GM12873 (cell line): ENCODE results near the gene PERM1.

Source experiments
- TF ChIP-seq, protein P1 (sequence below): IDR thresholded peaks from 2 replicates; pipeline ENCODE4 v1.5.1; 2012; ENCODE audit warnings: low read depth, mild to moderate bottlenecking, moderate library complexity, low read length, control low read depth; ENCODE audit not compliant: insufficient read depth; ENCODE audit errors: missing control alignments

The PERM1 gene

DNA sequence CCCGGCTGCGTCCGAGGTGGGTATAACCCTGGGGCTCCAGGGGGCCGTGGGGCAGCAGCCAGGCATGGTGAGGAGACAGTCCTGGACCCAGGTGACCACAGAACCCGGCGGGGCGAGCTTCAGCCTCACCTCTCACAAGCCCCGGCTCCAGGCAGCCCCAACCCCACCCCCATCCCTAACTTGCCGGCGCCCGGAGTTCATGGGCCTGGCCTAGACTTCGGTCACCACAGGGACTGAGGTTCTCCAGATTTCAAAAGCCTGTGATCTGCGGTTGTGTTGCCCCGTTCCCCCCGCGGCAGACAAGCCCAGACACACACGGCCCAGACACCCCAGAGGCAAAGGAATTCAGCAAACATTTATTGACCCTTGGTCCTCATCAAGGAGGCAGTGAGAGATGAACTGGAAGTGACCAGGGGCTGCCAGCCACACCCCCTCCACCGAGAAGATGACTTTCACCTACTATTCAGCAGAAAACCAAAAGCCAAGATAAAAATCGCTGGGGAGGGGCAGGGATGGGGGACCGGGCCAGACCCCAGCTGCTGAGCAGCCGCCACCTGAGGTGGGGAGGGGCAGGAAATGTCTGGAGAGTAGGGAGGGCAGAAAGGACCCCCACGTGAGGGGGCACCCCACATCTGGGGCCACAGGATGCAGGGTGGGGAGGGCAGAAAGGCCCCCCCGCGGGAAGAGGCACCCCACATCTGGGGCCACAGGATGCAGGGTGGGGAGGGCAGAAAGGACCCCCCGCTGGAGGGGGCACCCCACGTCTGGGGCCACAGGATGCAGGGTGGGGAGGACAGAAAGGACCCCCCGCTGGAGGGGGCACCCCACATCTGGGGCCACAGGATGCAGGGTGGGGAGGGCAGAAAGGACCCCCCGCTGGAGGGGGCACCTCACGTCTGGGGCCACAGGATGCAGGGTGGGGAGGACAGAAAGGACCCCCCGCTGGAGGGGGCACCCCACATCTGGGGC lies 14.1 kb upstream of the PERM1 start:
- TF ChIP-seq, protein P1, sequence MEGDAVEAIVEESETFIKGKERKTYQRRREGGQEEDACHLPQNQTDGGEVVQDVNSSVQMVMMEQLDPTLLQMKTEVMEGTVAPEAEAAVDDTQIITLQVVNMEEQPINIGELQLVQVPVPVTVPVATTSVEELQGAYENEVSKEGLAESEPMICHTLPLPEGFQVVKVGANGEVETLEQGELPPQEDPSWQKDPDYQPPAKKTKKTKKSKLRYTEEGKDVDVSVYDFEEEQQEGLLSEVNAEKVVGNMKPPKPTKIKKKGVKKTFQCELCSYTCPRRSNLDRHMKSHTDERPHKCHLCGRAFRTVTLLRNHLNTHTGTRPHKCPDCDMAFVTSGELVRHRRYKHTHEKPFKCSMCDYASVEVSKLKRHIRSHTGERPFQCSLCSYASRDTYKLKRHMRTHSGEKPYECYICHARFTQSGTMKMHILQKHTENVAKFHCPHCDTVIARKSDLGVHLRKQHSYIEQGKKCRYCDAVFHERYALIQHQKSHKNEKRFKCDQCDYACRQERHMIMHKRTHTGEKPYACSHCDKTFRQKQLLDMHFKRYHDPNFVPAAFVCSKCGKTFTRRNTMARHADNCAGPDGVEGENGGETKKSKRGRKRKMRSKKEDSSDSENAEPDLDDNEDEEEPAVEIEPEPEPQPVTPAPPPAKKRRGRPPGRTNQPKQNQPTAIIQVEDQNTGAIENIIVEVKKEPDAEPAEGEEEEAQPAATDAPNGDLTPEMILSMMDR: no peak

DNA sequence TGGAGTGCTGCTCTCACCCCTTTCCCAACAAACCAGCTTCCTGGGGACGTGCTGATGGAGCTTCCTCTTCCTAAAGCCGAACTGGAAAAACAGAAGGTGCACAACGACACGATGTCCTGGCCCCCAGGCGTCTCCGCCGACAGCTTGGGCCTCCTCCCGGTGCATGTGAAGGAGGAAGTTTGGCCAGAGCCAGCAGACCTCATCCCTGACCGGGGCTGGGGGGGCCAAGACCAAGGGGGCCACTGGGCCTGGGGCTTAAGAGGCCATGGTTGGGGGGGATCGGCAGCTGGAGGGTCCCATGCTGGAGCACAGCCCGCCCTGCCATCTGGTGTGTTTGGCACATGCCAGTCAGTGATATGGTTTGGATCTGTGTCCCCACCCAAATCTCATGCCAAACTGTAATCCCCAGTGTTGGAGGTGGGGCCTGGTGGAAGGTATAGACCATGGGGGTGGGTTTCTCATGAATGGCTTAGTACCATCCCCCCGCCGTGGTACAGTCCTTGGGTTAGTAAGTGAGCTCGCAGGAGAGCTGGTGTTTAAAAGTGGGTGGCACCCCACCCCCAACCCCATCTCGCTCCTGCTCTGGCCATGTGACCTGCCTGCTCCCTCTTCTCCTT lies 11.6 kb upstream of the PERM1 start:
- TF ChIP-seq, protein P1: no peak

DNA sequence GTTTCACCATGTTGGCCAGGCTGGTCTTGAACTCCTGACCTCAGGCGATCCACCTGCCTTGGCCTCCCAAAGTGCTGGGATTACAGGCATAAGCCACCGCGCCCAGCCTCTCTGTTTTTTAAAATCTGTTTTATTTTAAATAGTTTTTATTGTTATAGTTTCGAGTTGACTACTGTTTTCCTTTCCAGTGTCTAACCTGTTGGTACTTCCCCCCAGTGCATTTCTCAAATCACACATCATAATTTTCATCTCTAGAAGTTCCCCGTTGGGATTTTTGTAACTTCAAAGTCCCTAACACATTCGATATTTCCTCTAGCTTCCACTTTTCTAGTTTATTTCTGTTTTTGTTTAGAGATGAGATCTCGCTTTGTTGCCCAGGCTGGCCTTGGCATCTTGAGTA lies 10.5 kb upstream of the PERM1 start:
- TF ChIP-seq, protein P1: no peak

DNA sequence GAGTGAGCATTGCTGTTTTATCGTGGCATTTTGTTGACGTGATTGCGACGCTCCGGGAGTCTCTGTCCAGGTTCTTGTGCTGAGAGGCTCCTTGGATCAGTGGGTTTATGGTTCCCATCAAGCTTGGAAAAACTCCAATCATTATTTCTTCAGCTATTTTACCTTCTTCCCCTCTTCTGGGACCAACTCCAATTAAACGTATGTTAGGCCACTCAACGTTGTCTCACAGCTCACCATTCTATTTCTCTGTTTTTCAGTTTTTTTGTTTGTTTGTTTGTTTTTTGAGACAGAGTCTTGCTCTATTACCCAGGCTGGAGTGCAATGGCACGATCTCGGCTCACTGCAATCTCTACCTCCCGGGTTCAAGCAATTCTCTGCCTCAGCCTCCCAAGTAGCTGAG lies 10.0 kb upstream of the PERM1 start:
- TF ChIP-seq, protein P1: no peak

DNA sequence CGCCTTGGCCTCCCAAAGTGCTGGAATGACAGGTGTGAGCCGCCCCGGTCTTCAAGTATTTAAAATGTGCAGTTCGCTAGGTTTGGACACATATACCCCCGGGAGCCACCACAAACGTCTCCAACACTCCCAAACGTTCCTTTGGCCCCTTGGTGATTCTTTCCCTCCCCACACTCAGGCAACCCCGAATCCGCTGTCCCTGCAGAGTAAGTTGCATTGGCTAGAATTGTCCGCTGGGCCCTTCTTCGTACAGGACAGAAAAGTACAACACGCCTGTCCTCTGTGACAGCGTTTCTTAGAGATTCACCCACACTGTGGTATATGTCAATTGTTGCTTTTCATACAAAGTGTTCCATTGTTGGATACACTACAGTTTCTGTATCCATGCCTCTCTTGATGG lies 3.2 kb upstream of the PERM1 start:
- TF ChIP-seq, protein P1: no peak

DNA sequence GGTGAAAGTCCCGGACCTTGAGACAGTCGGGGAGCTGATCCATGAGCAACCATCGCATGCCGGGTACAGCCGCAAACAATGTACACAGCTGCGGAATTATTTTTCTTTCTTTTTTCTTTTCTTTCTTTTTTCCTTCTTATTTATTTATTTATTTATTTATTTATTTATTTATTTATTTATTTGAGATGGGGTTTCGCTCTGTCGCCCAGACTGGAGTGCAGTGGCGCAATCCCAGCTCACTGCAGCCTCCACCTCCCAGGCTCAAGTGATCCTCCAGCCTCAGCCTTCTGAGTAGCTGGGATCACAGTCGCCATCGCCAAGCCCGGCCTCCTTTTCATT lies 2.6 kb upstream of the PERM1 start:
- TF ChIP-seq, protein P1: no peak

DNA sequence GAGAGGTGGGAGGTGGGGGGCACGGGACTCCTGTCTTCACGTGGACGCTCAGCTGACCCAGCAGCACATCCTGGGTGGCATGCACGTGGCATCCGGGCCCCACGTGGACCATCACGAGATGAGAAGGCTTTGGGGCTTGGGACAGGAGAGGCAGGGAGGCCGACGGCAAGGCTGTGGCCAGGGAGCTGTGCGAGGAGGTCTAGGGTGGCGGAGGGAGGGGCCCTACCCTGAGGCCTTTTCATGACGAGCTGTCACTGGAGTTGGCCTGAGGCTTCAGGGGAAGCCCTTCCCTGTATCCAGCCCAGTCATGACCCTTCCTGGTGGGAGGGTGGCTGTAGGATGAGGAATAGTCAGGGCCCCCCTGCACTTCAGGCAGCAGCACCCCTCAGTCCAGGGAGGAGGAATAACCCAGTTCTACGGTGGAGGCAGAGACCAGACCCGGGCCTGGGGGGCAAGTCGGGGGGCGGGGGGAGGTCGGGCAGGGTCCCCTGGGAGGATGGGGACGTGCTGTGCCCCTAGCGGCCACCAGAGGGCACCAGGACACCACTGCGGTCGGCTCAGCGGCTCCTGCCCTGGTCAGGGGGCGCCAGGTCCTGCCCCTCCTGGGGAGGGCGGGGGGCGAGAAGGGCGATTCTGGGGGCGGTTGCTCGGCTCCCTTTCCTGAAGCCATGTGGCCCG lies 2.0 kb upstream of the PERM1 start:
- TF ChIP-seq, protein P1: peak; percentile 85
